Esophagus muscularis mucosa (tissue), 3 donors: ENCODE results near the gene FTO.

Experiments used
- POLR2AphosphoS5 ChIP-seq, 2 donors: sonication (generic); formaldehyde crosslinking; IDR thresholded peaks; one replicate each; pipeline ENCODE4 v1.6.1; 2017; ENCODE audit warnings: antibody characterized with exemption in 2 of 2
- TF ChIP-seq, protein P1 (sequence below), 3 experiments: fragments of 200-600 bp in 2 of 3; fragments of 450-650 bp in 1 of 3; sonication (generic) in 2 of 3; IDR thresholded peaks; one replicate each; pipeline ENCODE4 v1.5.1; 2017 to 2019; ENCODE audit warnings: antibody characterized with exemption in 3 of 3, mild to moderate bottlenecking in 2 of 3, moderate library complexity in 1 of 3

- TF ChIP-seq, protein P1, sequence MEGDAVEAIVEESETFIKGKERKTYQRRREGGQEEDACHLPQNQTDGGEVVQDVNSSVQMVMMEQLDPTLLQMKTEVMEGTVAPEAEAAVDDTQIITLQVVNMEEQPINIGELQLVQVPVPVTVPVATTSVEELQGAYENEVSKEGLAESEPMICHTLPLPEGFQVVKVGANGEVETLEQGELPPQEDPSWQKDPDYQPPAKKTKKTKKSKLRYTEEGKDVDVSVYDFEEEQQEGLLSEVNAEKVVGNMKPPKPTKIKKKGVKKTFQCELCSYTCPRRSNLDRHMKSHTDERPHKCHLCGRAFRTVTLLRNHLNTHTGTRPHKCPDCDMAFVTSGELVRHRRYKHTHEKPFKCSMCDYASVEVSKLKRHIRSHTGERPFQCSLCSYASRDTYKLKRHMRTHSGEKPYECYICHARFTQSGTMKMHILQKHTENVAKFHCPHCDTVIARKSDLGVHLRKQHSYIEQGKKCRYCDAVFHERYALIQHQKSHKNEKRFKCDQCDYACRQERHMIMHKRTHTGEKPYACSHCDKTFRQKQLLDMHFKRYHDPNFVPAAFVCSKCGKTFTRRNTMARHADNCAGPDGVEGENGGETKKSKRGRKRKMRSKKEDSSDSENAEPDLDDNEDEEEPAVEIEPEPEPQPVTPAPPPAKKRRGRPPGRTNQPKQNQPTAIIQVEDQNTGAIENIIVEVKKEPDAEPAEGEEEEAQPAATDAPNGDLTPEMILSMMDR (IDR thresholded peaks at IDR 0.05), result no peak
- TF ChIP-seq POLR2AphosphoS5 (IDR thresholded peaks at IDR 0.05), result no peak
These were observed 85.2 kb downstream of the FTO start for GRCh38 chr16:53789137-53789536.
